Measurements from ENCODE around the gene CNTNAP2.

CNTNAP2 gene

GRCh38 chr7:147567043-147567442 lies 1450.4 kb downstream of the CNTNAP2 start:
- POLR2A ChIA-PET, result no interaction called here
- no peak for DNase-seq (ENCODE audit: extremely low spot score)
- CTCF ChIA-PET, result no interaction called here
- no peak for TF ChIP-seq ARNT (IDR thresholded peaks at IDR 0.05)
- no peak for TF ChIP-seq SP1 (IDR thresholded peaks at IDR 0.05)
- TF ChIP-seq BHLHE40 (IDR thresholded peaks at IDR 0.05; ENCODE audit: borderline replicate concordance), result no peak
- no peak for TF ChIP-seq HDGF (IDR thresholded peaks at IDR 0.05; ENCODE audit: borderline replicate concordance)
- no peak for TF ChIP-seq SUZ12 (IDR thresholded peaks at IDR 0.05)
- TF ChIP-seq ZNF384 (IDR thresholded peaks at IDR 0.05), result no peak
- no peak for TF ChIP-seq CTBP1 (IDR thresholded peaks at IDR 0.05; ENCODE audit: borderline replicate concordance)
- TF ChIP-seq LEF1 (IDR thresholded peaks at IDR 0.05; ENCODE audit: borderline replicate concordance), result no peak
- no peak for TF ChIP-seq PKNOX1 (IDR thresholded peaks at IDR 0.05)
- no peak for TF ChIP-seq FOXK2 (IDR thresholded peaks at IDR 0.05)
- TF ChIP-seq ELF4 (IDR thresholded peaks at IDR 0.05), result no peak
- no peak for TF ChIP-seq FOXA1 (IDR thresholded peaks at IDR 0.05)
- TF ChIP-seq FOXM1 (IDR thresholded peaks at IDR 0.05; ENCODE audit: borderline replicate concordance), result no peak
- no peak for TF ChIP-seq L3MBTL2 (conservative IDR thresholded peaks at IDR 0.05)
- no peak for TF ChIP-seq TARDBP (IDR thresholded peaks at IDR 0.05)

GRCh38 chr7:147569116-147569913 lies 1452.7 kb downstream of the CNTNAP2 start:
- DNase-seq (ENCODE audit: extremely low spot score), result no peak
- ChIA-PET POLR2A (no interaction called here), CTCF (no interaction called here)
- TF ChIP-seq ARNT (IDR thresholded peaks at IDR 0.05) (no peak), PKNOX1 (IDR thresholded peaks at IDR 0.05) (no peak), SUZ12 (IDR thresholded peaks at IDR 0.05) (no peak), NFRKB (IDR thresholded peaks at IDR 0.05) (no peak), TARDBP (IDR thresholded peaks at IDR 0.05) (no peak), ZNF384 (IDR thresholded peaks at IDR 0.05) (no peak), FOXM1 (IDR thresholded peaks at IDR 0.05; ENCODE audit: borderline replicate concordance) (no peak), SP1 (IDR thresholded peaks at IDR 0.05) (no peak), BHLHE40 (IDR thresholded peaks at IDR 0.05; ENCODE audit: borderline replicate concordance) (no peak), HDGF (IDR thresholded peaks at IDR 0.05; ENCODE audit: borderline replicate concordance) (no peak), FOXA1 (IDR thresholded peaks at IDR 0.05) (no peak), CTBP1 (IDR thresholded peaks at IDR 0.05; ENCODE audit: borderline replicate concordance) (no peak)

- TF ChIP-seq L3MBTL2 (conservative IDR thresholded peaks at IDR 0.05), result no peak
- no peak for TF ChIP-seq FOXK2 (IDR thresholded peaks at IDR 0.05)
- TF ChIP-seq FOXM1 (IDR thresholded peaks at IDR 0.05; ENCODE audit: borderline replicate concordance), result no peak
- TF ChIP-seq ELF4 (IDR thresholded peaks at IDR 0.05), result no peak
- no peak for TF ChIP-seq TARDBP (IDR thresholded peaks at IDR 0.05)
- no peak for TF ChIP-seq NFRKB (IDR thresholded peaks at IDR 0.05)
- TF ChIP-seq ZNF384 (IDR thresholded peaks at IDR 0.05), result no peak
- no peak for TF ChIP-seq FOXA1 (IDR thresholded peaks at IDR 0.05)
- no peak for TF ChIP-seq LEF1 (IDR thresholded peaks at IDR 0.05; ENCODE audit: borderline replicate concordance)
- no peak for TF ChIP-seq ARNT (IDR thresholded peaks at IDR 0.05)
- no peak for TF ChIP-seq PKNOX1 (IDR thresholded peaks at IDR 0.05)
- TF ChIP-seq BHLHE40 (IDR thresholded peaks at IDR 0.05; ENCODE audit: borderline replicate concordance), result no peak
- no peak for TF ChIP-seq CTBP1 (IDR thresholded peaks at IDR 0.05; ENCODE audit: borderline replicate concordance)
- ChIA-PET CTCF (no interaction called here), POLR2A (no interaction called here)
- DNase-seq (ENCODE audit: extremely low spot score), result no peak
Measured at GRCh38 chr7:147570390-147570789, 1453.8 kb downstream of the CNTNAP2 start.

GRCh38 chr7:147571436-147572185 lies 1455.0 kb downstream of the CNTNAP2 start:
- TF ChIP-seq SP1 (IDR thresholded peaks at IDR 0.05) (no peak), FOXA1 (IDR thresholded peaks at IDR 0.05) (no peak), SUZ12 (IDR thresholded peaks at IDR 0.05) (no peak), LEF1 (IDR thresholded peaks at IDR 0.05; ENCODE audit: borderline replicate concordance) (no peak), BHLHE40 (IDR thresholded peaks at IDR 0.05; ENCODE audit: borderline replicate concordance) (no peak), HDGF (IDR thresholded peaks at IDR 0.05; ENCODE audit: borderline replicate concordance) (no peak), L3MBTL2 (conservative IDR thresholded peaks at IDR 0.05) (no peak), ARNT (IDR thresholded peaks at IDR 0.05) (no peak), ZNF384 (IDR thresholded peaks at IDR 0.05) (no peak), PKNOX1 (IDR thresholded peaks at IDR 0.05) (no peak), ELF4 (IDR thresholded peaks at IDR 0.05) (no peak), NFRKB (IDR thresholded peaks at IDR 0.05) (no peak), FOXK2 (IDR thresholded peaks at IDR 0.05) (no peak), TARDBP (IDR thresholded peaks at IDR 0.05) (no peak), FOXM1 (IDR thresholded peaks at IDR 0.05; ENCODE audit: borderline replicate concordance) (no peak), CTBP1 (IDR thresholded peaks at IDR 0.05; ENCODE audit: borderline replicate concordance) (no peak)
- CTCF ChIA-PET, result no interaction called here
- POLR2A ChIA-PET, result no interaction called here
- no peak for DNase-seq (ENCODE audit: extremely low spot score)

GRCh38 chr7:147578196-147578595 lies 1461.6 kb downstream of the CNTNAP2 start:
- POLR2A ChIA-PET, result no interaction called here
- CTCF ChIA-PET, result no interaction called here
- TF ChIP-seq FOXA1 (IDR thresholded peaks at IDR 0.05) (no peak), ELF4 (IDR thresholded peaks at IDR 0.05) (no peak), ARNT (IDR thresholded peaks at IDR 0.05) (no peak), L3MBTL2 (conservative IDR thresholded peaks at IDR 0.05) (no peak), FOXK2 (IDR thresholded peaks at IDR 0.05) (no peak)
- no peak for DNase-seq (ENCODE audit: extremely low spot score)
